Keratinocyte (primary cell): Measurements from ENCODE around the gene ZNF407.

Experiments
- CTCF ChIP-seq, 3 experiments: IDR thresholded peaks in 1 of 3; conservative IDR thresholded peaks in 1 of 3; optimal IDR thresholded peaks in 1 of 3; 2 replicates in 2 of 3; 3 replicates in 1 of 3; pipeline versions ENCODE3 to v1.5.1; 2011; ENCODE audit warnings: low read length in 3 of 3, mild to moderate bottlenecking in 3 of 3, moderate library complexity in 2 of 3, control low read depth in 1 of 3, inconsistent platforms in 1 of 3; ENCODE audit not compliant: insufficient read depth in 2 of 3; ENCODE audit errors: extremely low read depth in 1 of 3
- EZH2 ChIP-seq: IDR thresholded peaks from one replicate; pipeline ENCODE4 v1.6.1; 2012; ENCODE audit warnings: inconsistent platforms, mild to moderate bottlenecking, low read length, moderate library complexity

- TF ChIP-seq CTCF (optimal IDR thresholded peaks at IDR 0.05 in 1 of 3, IDR thresholded peaks at IDR 0.05 in 1 of 3, conservative IDR thresholded peaks at IDR 0.05 in 1 of 3; ENCODE audit: extremely low read depth in 1 of 3, insufficient read depth in 2 of 3, low read length in 3 of 3) (no peak), EZH2 (no peak)
Measured at GRCh38 chr18:75068682-75069435, 471.2 kb downstream of the ZNF407 start.
